NB4 (cell line): ENCODE results near the gene CDH8.

ENCODE experiments used
- MYC ChIP-seq: IDR thresholded peaks from 2 replicates; pipeline ENCODE4 v1.6.1; 2011; ENCODE audit warnings: low read depth, low read length
- TF ChIP-seq, protein P1 (sequence below): IDR thresholded peaks from one replicate; pipeline ENCODE4 v1.5.1; 2012; ENCODE audit warnings: low read depth, low read length

DNA sequence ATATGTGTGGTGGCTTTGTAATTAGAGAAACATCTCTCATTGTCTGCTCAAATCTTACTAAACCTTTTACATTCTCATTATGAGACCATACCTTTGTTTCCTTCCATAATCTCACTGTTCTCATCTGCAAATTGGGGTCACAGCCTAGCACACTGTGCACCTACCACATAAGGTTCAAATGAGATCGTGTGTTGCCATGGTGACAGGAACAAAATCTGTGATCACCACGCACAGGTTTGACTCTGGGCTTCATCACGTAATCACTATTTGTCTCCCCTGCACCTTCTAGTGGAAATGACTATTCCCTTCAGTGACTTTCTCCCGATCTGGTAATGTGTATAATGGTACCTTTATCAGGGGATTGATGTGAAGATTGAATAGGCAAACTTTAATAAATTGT lies 26.1 kb downstream of the CDH8 start:
- TF ChIP-seq, protein P1, sequence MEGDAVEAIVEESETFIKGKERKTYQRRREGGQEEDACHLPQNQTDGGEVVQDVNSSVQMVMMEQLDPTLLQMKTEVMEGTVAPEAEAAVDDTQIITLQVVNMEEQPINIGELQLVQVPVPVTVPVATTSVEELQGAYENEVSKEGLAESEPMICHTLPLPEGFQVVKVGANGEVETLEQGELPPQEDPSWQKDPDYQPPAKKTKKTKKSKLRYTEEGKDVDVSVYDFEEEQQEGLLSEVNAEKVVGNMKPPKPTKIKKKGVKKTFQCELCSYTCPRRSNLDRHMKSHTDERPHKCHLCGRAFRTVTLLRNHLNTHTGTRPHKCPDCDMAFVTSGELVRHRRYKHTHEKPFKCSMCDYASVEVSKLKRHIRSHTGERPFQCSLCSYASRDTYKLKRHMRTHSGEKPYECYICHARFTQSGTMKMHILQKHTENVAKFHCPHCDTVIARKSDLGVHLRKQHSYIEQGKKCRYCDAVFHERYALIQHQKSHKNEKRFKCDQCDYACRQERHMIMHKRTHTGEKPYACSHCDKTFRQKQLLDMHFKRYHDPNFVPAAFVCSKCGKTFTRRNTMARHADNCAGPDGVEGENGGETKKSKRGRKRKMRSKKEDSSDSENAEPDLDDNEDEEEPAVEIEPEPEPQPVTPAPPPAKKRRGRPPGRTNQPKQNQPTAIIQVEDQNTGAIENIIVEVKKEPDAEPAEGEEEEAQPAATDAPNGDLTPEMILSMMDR, result no peak
- no peak for TF ChIP-seq MYC
